NCI-H128 (cell line): ENCODE data around the gene ARHGAP9.

Source experiments
- DNase-seq: peaks from one replicate; lab custom pipeline; 2025; ENCODE audit not compliant: unreplicated experiment; lab: John Stamatoyannopoulos, UW

Gene ARHGAP9

GRCh38 chr12:57473886-57474285 is 5.8 kb downstream of the ARHGAP9 start:
- DNase-seq, result no peak

- no peak for DNase-seq
Measured at GRCh38 chr12:57473392-57473791, 6.3 kb downstream of the ARHGAP9 start.

- no peak for DNase-seq
Measured at GRCh38 chr12:57472391-57472790, 7.3 kb downstream of the ARHGAP9 start.

DNA sequence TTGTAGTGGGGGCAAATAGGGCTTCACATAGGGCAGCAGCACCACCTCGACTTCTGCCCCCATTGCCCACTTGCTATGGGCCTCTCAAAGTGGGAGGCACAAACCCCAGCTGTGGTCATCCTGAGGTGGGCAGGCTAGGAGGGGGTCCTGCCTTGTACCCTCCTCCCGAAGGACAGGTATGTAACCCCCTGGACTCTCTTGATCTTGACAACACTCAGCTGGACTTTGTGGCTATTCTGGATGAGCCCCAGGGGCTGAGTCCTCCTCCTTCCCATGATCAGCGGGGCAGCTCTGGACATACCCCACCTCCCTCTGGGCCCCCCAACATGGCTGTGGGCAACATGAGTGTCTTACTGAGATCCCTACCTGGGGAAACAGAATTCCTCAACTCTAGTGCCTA is 8.0 kb downstream of the ARHGAP9 start:
- DNase-seq, result no peak

- no peak for DNase-seq
Measured at GRCh38 chr12:57470970-57471656, 8.6 kb downstream of the ARHGAP9 start.

DNA sequence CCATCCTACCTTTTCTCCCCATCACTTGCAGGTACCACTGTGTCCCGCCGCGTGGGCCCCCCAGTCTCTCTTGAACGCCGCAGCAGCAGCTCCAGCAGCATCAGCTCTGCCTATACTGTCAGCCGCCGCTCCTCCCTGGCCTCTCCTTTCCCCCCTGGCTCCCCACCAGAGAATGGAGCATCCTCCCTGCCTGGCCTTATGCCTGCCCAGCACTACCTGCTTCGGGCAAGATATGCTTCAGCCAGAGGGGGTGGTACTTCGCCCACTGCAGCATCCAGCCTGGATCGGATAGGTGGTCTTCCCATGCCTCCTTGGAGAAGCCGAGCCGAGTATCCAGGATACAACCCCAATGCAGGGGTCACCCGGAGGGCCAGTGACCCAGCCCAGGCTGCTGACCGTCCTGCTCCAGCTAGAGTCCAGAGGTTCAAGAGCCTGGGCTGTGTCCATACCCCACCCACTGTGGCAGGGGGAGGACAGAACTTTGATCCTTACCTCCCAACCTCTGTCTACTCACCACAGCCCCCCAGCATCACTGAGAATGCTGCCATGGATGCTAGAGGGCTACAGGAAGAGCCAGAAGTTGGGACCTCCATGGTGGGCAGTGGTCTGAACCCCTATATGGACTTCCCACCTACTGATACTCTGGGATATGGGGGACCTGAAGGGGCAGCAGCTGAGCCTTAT is 9.2 kb downstream of the ARHGAP9 start:
- no peak for DNase-seq

DNA sequence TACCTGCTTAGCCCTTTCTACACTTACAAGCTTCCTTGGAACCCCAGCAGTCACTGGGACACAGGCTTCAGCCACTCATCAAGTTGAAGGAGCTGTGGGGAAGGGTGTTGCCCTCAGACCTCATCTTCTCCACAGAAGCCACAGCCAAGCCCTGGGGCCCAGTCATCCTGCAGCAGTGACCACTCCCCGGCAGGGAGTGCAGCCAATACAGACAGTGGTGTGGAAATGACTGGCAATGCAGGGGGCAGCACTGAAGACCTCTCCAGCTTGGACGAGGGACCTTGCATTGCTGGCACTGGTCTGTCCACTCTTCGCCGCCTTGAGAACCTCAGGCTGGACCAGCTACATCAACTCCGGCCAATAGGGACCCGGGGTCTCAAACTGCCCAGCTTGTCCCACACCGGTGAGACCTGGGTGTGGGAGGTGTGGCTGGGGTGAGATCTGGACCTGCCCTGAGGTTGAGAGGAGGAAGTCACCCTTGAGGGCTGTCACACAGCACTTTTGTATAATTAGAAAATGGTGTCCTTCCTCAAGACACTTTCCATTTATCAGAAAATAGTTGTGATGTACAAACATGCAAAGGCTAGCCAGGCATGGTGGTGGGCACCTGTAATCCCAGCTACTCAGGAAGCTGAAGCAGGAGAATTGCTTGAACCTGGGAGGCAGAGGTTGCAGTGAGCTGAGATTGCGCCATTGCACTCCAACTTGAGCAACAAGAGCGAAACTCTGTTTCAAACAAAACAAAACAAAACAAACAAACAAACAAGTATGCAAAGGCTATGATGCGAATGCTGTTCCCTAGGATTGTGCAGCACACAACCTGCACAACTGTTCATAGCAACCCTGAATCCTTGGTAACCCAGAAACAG is 10.1 kb downstream of the ARHGAP9 start:
- DNase-seq, result no peak

GRCh38 chr12:57467915-57468314 is 11.8 kb downstream of the ARHGAP9 start:
- DNase-seq, result no peak

GRCh38 chr12:57467212-57467874 is 12.3 kb downstream of the ARHGAP9 start:
- no peak for DNase-seq

DNA sequence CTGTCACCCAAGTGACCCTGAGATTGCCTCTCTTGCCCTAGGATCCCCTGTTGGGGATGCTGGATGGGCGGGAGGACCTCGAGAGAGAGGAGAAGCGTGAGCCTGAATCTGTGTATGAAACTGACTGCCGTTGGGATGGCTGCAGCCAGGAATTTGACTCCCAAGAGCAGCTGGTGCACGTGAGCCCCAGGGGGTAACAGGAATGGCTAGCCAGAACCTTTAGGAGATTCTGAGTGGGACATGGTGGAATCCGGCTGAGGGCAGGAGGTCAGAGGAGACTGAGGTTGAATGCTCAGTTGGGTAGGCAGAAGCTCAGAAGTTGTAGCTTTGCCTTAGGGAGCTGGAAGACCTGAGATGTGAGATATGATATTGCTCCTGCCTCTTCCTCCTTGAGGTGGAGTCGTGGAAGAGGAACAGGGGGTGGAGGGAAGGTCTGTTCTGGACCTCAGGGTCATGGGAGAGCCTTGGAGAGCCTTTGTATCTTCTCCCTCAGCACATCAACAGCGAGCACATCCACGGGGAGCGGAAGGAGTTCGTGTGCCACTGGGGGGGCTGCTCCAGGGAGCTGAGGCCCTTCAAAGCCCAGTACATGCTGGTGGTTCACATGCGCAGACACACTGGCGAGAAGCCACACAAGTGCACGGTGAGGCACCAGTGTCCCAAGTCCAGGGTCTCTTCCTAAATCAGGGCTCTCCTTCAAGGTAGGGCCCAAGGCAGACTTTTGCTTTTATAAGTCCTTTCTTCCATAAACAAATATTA is 13.7 kb downstream of the ARHGAP9 start:
- DNase-seq, result no peak

- DNase-seq, result no peak
Measured at GRCh38 chr12:57465030-57465746, 14.5 kb downstream of the ARHGAP9 start.

DNA sequence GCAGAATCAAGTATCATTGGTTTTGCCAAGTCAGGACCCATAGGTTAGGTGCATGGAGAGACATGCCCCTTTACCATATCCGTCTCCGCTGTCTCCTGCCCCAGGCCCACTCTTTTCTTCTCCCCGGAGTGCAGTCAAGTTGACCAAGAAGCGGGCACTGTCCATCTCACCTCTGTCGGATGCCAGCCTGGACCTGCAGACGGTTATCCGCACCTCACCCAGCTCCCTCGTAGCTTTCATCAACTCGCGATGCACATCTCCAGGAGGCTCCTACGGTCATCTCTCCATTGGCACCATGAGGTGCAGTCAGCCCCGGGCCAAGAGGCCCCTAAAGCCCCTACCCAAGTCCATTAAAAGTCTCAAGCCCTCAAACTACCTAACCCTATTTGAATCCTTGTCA is 15.1 kb downstream of the ARHGAP9 start:
- no peak for DNase-seq

DNA sequence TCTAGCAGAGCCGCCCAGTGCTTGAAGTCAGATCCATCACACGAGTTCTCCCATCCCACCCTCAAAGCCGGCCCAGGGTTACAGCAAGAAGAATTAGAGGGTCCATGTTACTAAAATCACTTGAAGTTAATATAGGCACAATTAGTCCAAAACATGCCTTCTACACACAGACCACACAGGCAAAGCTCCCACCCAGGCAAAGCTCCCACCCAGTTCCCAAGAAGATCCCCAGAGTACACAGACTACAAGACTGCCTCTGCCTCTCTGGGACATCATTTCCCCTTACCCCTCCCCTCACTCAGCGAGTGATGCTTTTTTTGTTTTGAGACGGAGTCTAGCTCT is 16.8 kb downstream of the ARHGAP9 start:
- DNase-seq, result no peak

DNA sequence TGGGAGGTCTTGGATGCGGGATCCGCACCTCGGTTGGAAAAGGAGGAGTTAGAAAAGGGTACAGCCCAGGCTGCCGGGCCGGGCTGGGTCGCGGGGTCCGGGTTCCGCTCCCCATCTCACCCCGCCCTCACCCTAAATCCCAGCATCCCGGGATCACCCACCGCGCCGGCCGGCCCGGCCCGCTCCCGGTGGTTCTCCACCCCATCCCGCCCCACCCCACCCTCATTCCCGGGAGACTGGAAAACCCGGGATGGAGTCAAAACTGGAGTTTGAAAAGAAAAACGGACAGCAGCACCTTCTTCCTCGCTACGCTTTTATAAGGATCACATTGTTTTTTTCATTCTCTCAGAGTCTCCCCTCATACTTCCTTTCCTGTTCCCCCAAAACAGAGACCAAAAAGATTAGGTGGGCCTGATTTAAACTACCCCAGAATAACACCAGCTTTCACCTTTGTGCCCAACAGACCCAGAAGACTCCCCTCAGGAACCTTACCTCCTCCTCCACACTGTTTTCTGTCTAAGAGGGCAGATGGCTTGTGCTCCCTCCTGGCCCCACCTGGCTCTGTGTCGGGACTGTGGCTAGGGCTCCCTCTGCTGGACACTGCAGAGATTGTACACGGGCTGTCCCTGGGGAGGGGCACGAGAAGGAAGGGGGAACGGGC is 17.3 kb downstream of the ARHGAP9 start:
- peak; percentile 87 for DNase-seq

DNA sequence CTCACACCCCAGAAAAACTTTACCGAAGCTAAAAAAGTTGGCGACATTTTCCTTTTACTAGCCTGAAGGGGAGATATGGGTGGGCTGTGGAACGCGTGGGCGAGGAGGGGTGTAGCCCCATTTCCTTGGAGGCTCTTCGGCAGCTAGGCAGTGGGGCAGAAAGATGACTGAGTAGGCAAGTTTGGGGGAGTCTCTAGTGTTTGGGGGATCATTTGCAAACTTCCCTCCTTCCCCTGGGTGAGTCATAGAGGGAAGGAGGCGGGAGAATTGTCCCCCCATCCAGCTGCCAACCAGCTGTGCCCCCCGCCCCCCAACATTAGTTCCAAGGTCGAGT is 17.8 kb downstream of the ARHGAP9 start:
- no peak for DNase-seq

GRCh38 chr12:57461276-57461916 is 18.3 kb downstream of the ARHGAP9 start:
- no peak for DNase-seq

GRCh38 chr12:57460841-57461275 is 18.8 kb downstream of the ARHGAP9 start:
- DNase-seq, result no peak

GRCh38 chr12:57460468-57460784 is 19.2 kb downstream of the ARHGAP9 start:
- no peak for DNase-seq

DNA sequence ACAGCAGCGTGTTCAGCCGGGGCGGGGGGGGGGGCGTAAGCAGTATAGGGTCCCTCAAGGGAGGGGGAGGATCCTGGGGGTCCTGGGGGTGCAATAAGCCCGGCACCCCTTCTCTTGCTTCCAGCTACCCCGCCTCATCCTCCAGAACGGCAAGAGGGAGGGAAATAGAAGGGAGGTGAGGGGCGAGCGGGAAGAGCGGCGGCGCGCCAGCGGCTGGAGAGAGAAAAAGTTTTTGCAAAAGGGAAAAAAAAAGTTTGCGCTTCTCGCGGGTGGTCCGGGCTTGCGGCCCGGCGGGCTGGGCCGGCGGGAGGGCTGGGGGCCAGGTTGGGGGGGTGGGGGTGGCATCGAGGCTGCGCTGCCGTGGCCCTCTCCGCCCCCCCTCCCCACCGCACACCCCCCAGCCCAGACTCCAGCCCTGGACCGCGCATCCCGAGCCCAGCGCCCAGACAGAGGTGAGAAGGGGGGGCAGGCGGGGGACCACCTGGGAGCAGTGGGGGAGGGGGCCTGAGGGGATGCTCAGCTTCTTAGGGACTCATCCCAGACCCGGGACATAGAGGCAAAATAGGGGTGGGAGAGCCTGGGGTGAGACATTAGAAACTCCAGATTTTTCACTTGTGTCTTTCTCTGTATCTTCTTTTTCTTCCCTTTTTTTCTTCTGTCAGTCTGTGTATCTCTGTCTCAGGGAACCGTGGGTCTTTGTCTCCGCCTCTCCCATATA is 19.8 kb downstream of the ARHGAP9 start, which contains the start of gene GLI1:
Gene GLI1 (plus strand): TSS at position 36 of the 718 bp plus-strand sequence. CDS start 3,907 bp downstream, outside the sequence.
- no peak for DNase-seq
